T-helper 1 cell treated with Interleukin-12 subunit alpha and Interleukin-12 subunit beta and Interleukin-4 antibody, amounts not matched to agents 30 ng/mL and 1 ng/mL, for 36 hours (primary cell): Measurements from ENCODE around the gene VWF. TPM values are rescaled to one million over a fixed set of nuclear protein-coding genes. Genes with fewer than 3 reads are reported as not detected.
"Not testable (repeated sequence)": the region's sequence is repeated elsewhere in the genome, so short reads cannot be mapped to it uniquely, and the experiment has no call there.

ENCODE experiments used
- intact Hi-C: fragments of 100-400 bp; cut with micrococcal nuclease; formaldehyde crosslinking; loops from one replicate; pipeline ENCODE4 v1.15.1; 2024
- total RNA-seq: library from RNA; stranded (reverse); gene quantifications from 2 replicates; pipeline ENCODE4 v1.2.3, GENCODE V29; 2022

VWF gene
- total RNA-seq, 1 donor from 2014 or later, result not detected

DNA sequence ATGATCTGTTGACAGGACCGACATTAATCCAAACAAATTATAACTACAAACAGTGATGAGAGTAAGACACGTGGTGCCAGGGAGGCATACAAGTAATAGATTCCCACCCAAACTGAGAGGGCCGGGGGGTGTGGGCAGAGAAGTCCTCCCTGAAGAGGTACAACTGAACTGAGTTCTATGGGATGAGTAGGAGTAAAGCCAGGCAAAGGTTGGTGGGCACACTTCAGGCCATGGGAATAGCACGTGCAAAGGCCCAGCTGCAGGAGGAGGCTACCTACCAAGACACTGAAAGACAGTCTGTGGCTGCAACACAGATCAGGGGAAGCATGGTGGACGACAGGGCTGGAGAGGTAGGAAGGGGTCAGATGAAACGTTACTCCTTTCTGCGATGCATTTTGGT lies 22.0 kb upstream of the VWF start:
- intact Hi-C loops, result no loop called here

GRCh38 chr12:6145564-6145963 lies 21.1 kb upstream of the VWF start:
- intact Hi-C loops, result no loop called here

DNA sequence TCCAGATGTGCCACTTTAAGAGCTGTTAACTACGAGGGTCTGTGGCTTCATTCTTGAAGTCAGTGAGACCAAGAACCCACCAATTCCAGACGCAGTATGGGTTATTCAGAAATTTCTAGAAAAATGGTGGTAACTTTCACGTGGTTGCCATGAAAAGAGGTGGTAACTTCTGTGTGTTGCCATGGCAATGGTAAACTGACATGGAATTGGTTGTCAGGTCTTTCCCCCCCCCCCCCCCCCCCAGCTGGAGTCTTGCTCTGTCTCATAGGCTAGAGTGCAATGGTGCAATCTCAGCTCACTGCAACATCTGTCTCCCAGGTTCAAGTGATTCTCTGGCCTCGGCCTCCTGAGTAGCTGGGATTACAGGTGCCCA lies 18.8 kb upstream of the VWF start:
- intact Hi-C loops, result no loop called here

DNA sequence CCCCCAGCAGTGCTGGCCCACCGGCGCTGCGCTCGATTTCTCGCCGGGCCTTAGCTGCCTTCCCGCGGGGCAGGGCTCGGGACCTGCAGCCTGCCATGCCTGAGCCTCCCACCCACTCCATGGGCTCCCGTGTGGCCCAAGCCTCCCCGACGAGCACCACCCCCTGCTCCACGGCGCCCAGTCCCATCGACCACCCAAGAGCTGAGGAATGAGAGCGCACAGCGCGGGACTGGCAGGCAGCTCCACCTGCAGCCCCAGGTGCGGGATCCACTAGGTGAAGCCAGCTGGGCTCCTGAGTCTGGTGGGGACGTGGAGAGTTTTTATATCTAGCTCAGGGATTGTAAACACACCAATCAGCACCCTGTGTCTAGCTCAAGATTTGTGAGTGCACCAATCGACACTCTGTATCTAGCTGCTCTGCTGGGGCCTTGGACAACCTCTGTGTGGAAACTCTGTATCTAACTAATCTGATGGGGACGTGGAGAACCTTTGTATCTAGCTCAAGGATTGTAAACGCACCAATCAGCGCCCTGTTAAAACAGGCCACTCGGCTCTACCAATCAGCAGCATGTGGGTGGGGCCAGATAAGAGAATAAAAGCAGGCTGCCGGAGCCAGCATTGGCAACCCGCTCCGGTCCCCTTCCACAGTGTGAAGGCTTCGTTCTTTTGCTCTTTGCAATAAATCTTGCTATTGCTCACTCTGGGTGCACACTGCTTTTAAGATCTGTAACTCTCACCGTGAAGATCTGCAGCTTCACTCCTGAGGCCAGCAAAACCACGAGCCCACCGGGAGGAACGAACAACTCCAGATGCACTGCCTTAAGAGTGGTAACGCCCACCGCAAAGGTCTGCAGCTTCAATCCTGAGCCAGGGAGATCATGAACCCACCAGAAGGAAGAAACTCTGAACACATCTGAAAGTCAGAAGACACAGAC lies 18.2 kb upstream of the VWF start:
- intact Hi-C loops, result not testable (repeated sequence)

DNA sequence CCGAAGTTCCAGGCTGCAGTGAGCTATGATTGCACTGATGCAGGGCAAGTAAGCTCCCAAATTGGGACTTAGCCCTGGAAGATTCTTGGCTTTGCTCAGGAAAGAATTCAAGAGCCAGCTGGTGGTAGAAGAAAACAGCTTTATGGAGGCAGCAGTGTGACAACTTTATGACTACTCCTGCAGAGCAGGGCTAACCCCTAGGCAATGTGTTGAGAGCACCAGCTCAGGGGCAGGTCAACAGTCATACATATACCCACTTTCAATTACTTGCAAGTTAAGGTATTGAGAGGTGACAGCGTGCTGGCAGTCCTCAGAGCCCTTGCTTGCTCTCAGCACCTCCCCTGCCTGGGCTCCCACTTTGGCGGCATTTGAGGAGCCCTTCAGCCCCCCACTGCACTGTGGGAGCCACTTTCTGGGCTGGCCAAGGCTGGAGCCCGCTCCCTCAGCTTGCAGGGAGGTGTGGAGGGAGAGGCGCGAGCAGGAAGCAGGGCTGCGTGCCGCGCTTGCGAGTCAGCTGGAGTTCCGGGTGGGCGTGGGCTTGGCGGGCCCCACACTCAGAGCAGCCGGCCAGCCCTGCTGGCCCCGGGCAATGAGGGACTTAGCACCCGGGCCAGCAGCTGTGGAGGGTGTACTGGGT lies 17.4 kb upstream of the VWF start:
- intact Hi-C loops, result loop anchor here (2.0 kb wide), 1 partner anchor 25 kb away; no protein-coding TSS in a partner anchor

- intact Hi-C loops, result loop anchor here (2.0 kb wide), 1 partner anchor 26 kb away; no protein-coding TSS in a partner anchor
Observed at GRCh38 chr12:6140651-6141447, 16.4 kb upstream of the VWF start.

DNA sequence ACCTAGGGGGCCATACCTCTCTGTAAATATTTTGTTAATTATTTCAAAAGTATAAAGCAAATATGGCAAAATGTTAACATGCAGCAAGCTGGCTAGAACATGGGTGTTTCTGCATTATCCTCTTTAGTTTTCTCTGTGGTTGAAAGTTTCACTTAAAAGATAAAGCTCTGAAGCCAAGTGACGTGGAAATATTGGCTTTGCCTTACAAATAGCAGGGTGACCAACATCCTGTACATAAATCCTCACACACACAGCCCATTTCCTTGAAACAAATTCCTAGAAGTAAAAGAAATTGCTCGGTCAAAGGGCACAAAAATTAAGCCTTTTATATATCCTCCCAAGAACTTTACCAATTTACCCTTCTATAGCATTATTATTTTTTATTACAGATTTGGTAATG lies 10.6 kb upstream of the VWF start:
- intact Hi-C loops, result no loop called here

DNA sequence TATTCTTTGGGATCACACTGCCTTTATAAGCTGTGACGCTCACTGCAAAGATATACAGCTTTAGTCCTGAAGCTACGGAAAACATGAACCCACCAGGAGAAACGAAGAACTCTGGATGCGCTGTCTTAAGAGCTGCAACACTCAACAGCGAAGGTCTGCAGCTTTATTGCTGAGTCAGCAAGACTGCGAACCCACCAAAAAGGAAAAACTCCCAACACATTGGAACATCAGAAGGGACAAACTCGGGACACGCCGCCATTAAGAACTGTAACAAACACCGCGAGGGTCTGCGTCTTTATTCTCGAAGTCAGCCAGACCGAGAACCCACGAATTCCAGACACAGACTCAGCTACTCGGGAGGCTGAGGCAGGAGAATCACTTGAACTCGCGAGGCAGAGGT lies 9.2 kb upstream of the VWF start:
- intact Hi-C loops, result no loop called here

DNA sequence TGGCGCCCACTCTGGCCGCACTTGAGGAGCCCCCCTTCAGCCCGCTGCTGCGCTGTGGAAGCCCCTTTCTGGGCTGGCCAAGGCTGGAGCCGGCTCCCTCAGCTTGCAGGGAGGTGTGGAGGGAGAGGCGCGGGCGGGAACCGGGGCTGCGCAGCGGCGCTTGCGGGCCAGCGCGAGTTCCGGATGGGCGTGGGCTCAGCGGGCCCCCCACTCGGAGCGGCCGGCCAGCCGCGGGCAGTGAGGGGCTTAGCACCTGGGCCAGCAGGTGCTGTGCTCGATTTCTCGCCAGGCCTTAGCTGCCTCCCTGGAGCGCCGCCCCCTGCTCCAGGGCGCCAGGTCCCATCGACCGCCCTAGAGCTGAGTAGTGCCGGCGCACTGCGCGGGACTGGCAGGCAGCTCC lies 8.0 kb upstream of the VWF start:
- intact Hi-C loops, result no loop called here

DNA sequence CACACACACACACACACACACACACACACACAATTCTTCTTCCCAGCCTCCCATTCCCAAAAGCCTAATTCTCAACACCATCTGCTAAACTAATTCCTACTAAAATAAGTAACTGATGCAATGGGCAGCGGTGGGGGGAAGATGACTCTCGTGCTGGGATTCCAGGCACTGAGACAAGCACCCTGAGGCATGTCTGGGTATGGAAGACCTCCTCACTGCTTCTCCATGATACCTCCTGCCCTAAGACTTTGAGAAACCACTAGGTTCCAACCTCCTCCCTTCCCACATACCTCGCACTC lies 789 bp upstream of the VWF start:
- intact Hi-C loops, result no loop called here

GRCh38 chr12:6123258-6123657 lies 1.2 kb downstream of the VWF start:
- intact Hi-C loops, result no loop called here

DNA sequence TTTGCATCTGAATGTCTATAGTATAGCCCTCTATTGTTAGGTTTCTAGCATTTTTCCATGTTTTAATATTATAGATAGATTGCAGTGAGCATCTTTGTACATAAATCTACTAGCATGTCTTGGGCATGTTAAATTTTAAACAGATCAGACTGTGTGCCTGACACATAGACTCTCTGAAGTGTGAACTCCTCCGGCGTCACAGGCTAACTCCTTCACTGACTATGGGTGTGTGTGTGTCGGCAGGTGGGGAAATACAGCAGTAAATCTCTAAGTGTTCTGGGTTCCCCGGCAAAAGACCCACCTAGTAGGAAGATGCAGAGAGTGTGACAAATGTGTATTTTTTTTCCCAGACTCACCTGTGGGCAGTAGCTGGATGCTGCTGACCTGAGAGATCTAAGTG lies 2.3 kb downstream of the VWF start:
- intact Hi-C loops, result no loop called here

- intact Hi-C loops, result no loop called here
Observed at GRCh38 chr12:6120796-6121473, 3.5 kb downstream of the VWF start.

DNA sequence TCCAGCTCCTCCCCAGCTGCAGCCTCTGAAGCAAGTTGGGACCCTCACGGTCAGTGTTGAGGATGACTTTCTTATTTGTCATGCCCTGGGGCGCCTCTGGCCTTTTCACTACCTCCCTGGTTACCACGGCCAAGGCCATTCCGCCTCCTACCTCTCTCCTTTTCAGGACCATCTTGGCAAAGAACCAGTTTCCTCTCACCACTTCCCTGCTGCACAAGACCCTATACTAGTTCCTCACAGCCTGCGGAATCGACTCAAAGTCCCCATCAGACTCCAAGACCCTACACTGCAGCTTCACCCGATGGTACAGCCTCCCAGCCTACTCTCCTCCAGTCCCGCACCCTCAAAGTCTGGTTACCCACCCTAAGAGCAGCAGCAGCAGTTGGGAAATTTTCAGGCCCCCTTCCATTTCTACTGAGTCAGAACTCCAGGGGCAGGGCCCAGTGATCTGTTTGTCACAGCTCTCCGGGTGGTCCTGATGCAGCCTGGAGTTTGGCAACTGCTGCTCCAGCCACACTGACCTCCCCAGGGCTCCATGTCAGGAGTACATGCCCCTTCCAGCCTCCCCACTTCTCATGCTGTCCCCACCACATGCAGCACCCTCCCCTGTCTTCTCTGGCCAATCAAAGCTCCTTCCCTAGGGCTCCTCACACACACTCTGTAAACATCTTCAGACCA lies 5.4 kb downstream of the VWF start:
- intact Hi-C loops, result no loop called here

DNA sequence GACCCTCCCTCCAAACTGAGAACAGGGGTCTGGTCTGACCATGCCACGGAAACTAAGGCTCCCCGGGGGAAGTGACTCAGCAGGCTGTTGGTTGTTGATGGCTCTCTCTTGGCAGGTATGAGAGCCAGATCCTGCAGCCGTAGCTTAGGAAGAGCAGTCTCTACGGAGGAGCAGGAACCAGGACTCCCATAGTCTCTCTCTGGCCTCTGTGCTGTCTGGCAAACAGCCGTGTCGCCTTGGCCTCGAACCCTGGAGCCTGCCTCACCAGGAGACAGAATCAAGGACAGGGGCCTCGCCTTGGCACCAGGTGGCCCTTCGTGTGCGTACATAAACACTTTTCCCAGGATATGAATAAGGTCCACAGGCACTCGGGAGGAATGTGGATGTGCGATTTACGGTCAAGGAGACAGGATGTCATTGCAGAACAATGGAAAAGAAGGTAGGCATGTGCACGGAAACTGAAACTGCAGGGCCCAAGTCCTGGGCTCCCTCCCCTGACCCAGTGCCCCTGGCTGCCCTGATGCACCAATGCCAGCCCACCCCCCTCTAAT lies 7.9 kb downstream of the VWF start:
- intact Hi-C loops, result no loop called here

DNA sequence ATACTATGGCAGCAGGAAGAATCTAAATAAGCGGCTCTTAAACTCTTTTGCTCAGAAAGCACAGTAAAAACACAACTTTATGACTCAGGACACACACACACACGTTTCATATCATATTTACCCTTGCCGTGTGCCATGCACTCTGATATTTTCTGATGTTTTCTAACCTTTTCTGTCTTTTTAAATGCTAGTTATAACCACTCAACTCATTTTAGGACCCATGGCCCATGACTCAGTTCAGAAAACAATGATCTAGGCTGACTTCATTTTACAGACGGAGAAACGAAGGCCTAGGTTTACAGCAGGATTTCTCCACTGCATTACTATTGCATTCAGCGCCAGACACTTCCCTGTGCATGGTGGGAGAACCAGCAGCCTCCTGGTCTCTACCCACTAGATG lies 9.1 kb downstream of the VWF start:
- intact Hi-C loops, result no loop called here

GRCh38 chr12:6114476-6114870 lies 10.0 kb downstream of the VWF start:
- intact Hi-C loops, result no loop called here

- intact Hi-C loops, result no loop called here
Observed at GRCh38 chr12:6113691-6114475, 10.6 kb downstream of the VWF start.

- intact Hi-C loops, result no loop called here
Observed at GRCh38 chr12:6112004-6112403, 12.5 kb downstream of the VWF start.

GRCh38 chr12:6110006-6110405 lies 14.5 kb downstream of the VWF start:
- intact Hi-C loops, result no loop called here
